Adipose tissue (tissue), 3 donors: Measurements from ENCODE around the gene ATP1A4. TPM values are rescaled to one million over a fixed set of nuclear protein-coding genes. Genes with fewer than 3 reads are reported as not detected.
"Not testable (repeated sequence)": the region's sequence is repeated elsewhere in the genome, so short reads cannot be mapped to it uniquely, and the experiment has no call there.

Experiments
- H3K27ac ChIP-seq: one replicate; pipeline ENCODE4 v1.5.1; 2013; ENCODE audit warnings: low read depth, low read length
- WGBS, 3 donors: extraction: QIAGEN DNeasy Blood & Tissue Kit; methylation state at CpG; one replicate each; pipeline ENCODE4 v1.1.7; 2013; 5-methylcytosine and 5-hydroxymethylcytosine counted together
- polyA plus RNA-seq, 3 donors: library from polyadenylated mRNA; stranded (reverse); fragments of 200-250 nt; gene quantifications; one replicate each; pipeline ENCODE4 v1.2.3, GENCODE V29; 2013
- donor health status: healthy with polysubstance abuse.
- donor health status: Bipolar disorder and iron deficiency.
- donor health status: healthy.

ATP1A4 gene
- polyA plus RNA-seq, 3 donors: 0.13 to 0.56 (median 0.54) TPM

DNA sequence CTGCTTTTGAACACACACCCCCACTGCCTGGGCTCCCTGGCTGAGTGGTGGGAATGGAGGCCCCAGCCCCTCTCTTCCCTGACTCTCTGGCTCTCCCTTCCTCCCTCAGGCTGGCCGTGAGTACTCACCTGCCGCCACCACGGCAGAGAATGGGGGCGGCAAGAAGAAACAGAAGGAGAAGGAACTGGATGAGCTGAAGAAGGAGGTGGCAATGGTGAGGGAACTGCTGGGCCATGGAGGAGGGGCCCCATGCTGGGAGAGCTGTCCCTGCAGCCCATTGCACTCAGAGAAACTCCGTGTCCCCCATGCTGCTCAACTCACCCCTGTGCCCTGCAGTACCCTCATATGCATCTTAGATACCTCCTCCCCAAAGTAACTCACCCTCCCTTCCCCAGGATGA lies 30.6 kb upstream of the ATP1A4 start:
- H3K27ac ChIP-seq: no peak overlapping the region

DNA sequence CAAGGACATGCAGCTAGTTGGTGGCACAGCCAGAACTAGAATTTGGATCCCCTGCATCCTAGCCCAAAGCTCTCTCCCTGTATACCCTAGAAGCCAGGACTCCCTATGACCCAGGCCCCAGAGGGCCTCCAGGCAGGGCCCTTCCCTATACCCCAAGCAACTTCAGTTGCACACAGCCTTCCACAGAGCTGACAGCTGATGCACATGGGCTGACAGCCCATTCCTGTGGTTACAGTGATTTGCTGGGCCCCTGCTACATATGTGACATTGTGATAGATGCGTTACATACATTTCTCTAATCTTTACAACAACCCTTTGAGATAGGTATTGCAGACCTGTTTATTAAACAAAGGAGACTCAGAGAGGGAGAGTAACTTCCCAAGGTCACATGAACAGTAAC lies 30.0 kb upstream of the ATP1A4 start:
- 69 to 88% (median 86%) methylated on average over 1 of the region's 1 CpG for WGBS, 3 donors
- no peak overlapping the region for H3K27ac ChIP-seq

More for the DNA sequence above, 30.6 kb upstream of the ATP1A4 start:
- 83 to 95% (median 88%) methylated on average over 5 of the region's 5 CpGs for WGBS, 3 donors

DNA sequence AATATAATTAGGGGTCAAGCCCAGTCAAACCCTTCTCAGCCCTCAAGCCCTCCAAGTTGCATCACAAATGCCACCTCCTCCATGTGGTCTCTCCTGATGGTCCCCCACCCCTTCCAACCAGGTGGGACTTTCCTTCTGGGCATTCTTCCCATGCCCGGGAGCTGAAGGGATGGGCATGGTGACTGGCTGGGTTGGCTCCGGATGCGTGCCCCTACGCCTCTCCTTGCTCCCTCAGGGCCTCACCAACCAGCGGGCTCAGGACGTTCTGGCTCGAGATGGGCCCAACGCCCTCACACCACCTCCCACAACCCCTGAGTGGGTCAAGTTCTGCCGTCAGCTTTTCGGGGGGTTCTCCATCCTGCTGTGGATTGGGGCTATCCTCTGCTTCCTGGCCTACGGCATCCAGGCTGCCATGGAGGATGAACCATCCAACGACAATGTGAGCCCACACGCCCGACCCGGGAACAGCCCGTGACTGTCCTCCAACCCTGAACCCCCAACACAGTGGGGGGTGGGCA lies 28.4 kb upstream of the ATP1A4 start:
- no peak overlapping the region for H3K27ac ChIP-seq
- 86 to 91% (median 87%) methylated on average over 16 of the region's 16 CpGs for WGBS, 3 donors

DNA sequence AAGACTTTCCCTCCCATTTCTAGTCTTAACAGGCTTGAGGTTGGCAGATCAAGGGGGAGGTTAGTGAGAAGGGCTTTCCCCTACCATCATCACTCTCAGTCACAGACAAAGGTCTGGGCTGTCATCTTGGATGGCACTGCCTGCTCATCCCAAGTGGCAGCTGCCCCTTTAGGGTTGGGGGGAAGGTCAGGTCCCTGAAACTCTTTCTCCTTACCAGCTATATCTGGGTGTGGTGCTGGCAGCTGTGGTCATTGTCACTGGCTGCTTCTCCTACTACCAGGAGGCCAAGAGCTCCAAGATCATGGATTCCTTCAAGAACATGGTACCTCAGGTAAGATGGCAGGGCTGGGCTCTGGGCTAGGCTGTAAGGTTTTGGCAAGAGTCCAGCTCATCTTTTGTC lies 27.7 kb upstream of the ATP1A4 start:
- H3K27ac ChIP-seq: no peak overlapping the region

DNA sequence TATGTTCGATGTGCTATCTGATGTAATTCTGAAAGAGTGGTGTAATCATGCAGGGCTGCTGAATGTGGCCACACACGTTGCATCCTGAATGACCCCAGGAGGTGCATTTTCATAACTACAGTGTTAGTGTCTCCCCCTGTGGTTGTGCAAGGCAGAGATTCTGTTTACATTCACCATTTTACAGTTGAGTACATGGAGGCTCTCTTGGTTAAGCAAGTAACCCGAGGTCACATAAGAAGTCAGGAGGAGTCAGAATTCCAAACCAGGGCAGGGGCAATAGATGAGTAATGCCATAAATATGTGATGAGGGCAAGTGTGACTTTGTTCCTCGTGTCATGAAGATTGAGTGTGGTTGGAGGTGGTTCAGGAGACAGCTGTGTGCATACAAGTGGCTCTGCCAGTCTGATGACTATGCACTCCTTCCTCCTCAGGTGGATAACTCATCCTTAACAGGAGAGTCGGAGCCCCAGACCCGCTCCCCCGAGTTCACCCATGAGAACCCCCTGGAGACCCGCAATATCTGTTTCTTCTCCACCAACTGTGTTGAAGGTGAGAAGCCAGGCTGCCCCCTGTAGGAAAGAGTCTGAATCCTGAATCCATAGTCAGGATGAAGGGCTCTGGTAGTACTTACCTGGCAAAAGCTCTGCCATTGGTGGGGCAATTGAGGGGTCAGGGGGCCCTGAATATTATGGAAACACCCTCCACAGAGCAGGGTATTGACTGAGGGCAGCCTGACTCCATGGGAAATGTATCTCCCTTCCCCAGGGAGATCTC lies 26.5 kb upstream of the ATP1A4 start:
- 61 to 79% (median 70%) methylated on average over 8 of the region's 8 CpGs for WGBS, 3 donors
- H3K27ac ChIP-seq: no peak overlapping the region

DNA sequence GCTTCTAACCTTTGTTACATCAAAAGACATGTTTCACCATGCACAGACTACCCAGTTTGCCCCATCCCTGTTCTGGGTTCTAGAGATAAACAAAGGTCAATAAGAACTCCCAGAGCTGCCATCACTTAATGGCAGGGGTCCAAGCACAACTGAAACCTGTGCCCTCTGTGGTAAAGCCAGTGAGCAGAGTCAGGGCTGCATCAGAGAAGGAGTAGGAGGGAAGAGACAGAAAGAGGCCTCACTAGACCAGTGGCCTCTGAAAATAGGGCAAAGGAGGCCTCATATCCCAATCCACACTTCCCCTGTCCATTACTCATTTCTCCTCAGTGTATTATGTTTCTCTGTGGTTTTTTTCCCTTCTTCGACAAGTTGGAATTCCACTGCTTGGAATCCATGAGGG lies 25.7 kb upstream of the ATP1A4 start:
- no peak overlapping the region for H3K27ac ChIP-seq
- WGBS, 3 donors: 77 to 93% (median 85%) methylated on average over 1 of the region's 1 CpG

DNA sequence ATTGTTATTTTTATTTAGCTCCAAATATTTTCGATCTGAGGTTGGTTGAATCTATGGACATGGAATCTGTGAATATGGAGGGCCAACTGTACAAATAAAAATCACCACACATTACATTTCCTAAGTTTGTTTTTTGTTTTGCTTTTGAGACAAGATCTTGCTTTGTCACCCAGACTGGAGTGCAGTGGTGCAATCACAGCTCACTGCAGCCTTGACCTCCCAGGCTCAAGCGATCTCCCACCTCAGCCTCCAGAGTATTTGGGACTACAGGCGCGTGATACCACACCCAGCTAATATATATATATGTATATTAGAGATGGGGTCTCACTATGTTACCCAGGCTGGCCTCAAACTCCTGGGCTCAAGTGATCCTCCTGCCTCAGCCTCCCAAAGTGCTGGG lies 25.1 kb upstream of the ATP1A4 start:
- 69 to 84% (median 72%) methylated on average over 4 of the region's 4 CpGs for WGBS, 3 donors
- not testable (repeated sequence) for H3K27ac ChIP-seq

DNA sequence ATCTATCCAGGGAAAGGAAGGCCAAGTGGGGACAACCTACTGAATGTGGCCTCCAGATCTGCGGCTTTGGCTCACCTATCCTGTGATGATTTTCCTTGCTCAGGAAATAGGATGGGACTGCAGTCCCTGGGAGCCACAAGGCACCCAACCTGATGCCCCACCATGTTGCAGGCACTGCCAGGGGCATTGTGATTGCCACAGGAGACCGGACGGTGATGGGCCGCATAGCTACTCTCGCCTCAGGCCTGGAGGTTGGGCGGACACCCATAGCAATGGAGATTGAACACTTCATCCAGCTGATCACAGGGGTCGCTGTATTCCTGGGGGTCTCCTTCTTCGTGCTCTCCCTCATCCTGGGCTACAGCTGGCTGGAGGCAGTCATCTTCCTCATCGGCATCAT lies 24.0 kb upstream of the ATP1A4 start:
- 94 to 97% (median 95%) methylated on average over 9 of the region's 9 CpGs for WGBS, 3 donors
- H3K27ac ChIP-seq: no peak overlapping the region

DNA sequence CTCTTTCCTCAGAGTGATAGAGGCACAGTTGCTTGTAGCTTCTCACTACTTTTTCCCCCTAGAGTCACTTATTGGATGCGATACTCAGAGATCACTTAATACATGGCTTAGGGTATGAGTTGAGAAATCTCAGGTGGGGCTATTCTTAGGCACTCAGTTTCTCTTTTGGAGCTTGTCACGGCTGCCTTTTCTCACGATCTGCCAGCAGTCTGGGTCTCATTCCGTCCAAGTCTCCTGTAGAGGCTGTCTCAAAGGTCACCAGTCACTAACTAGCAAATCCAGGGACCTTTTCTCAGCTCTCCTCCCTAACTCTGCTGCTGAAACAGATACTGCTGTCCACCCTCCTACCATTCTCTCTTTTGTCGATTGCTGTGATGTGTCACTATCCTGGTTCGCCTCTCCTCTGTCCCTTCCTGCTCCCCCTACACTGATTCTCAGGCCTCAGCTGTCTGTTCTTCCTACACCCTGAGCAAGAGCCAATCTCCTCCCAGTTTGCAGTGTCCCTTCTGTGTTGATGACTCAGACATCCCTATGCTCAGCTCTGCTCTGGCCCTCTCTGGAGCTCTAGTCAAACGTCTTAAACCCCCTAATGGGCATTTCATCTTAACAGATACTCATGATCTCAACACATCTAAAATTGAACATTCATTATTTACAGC lies 23.4 kb upstream of the ATP1A4 start:
- 51 to 62% (median 55%) methylated on average over 7 of the region's 7 CpGs for WGBS, 3 donors
- H3K27ac ChIP-seq: no peak overlapping the region

DNA sequence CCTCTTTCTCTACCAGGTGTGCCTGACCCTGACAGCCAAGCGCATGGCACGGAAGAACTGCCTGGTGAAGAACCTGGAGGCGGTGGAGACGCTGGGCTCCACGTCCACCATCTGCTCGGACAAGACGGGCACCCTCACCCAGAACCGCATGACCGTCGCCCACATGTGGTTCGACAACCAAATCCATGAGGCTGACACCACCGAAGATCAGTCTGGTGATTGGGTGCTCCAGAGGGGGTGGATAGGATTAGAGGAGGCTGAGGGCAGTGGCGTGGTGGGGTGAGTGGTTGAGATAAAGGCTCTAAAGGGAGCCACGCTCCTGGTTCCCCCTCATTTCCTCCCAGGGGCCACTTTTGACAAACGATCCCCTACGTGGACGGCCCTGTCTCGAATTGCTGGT lies 22.8 kb upstream of the ATP1A4 start:
- no peak overlapping the region for H3K27ac ChIP-seq
- WGBS, 3 donors: 86 to 92% (median 90%) methylated on average over 18 of the region's 18 CpGs

DNA sequence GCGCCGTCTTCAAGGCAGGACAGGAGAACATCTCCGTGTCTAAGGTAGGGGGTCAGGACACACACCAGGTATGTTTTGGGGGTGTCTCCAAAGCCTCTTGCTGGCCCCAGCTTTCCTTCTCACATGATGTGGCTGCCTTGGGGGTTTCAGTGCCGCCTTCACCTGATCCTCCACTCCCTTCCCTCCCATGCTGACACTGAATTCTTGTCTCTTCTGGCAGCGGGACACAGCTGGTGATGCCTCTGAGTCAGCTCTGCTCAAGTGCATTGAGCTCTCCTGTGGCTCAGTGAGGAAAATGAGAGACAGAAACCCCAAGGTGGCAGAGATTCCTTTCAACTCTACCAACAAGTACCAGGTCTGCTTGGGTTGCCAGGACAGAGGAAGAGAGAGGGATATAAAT lies 22.4 kb upstream of the ATP1A4 start:
- WGBS, 3 donors: 82 to 95% (median 86%) methylated on average over 5 of the region's 5 CpGs
- no peak overlapping the region for H3K27ac ChIP-seq

DNA sequence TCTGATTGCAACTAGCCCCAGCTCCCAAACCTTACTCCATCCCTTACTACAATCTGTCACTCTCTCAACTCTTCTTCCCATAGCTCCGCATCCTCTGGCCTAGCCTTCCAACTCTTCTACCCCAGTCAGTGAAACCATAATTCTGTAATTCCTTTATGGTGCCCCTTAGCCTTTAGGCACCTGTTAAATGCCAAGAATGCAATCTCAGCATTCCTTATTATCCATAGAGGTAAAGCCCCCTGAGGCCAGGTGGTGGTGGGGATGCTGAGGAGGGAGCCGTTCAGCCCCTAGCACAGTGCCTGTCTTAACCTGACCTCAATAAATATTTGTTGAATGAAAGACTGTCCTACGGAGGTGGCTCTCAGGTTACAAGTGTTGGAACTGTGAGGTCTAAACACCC lies 21.8 kb upstream of the ATP1A4 start:
- no peak overlapping the region for H3K27ac ChIP-seq
- WGBS, 3 donors: 65 to 90% (median 84%) methylated on average over 3 of the region's 3 CpGs

DNA sequence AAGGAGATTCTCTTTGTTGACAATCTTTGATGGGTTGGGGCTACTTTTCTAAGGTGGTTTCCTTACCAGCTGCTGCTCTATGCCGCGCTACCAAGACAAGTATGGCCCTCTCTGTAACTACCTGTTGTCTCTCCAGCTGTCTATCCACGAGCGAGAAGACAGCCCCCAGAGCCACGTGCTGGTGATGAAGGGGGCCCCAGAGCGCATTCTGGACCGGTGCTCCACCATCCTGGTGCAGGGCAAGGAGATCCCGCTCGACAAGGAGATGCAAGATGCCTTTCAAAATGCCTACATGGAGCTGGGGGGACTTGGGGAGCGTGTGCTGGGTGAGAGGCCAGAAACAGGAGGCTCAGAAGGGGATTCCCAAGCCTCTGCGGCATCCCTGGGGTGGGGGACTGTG lies 21.4 kb upstream of the ATP1A4 start:
- WGBS, 3 donors: 86 to 91% (median 89%) methylated on average over 11 of the region's 11 CpGs
- no peak overlapping the region for H3K27ac ChIP-seq

DNA sequence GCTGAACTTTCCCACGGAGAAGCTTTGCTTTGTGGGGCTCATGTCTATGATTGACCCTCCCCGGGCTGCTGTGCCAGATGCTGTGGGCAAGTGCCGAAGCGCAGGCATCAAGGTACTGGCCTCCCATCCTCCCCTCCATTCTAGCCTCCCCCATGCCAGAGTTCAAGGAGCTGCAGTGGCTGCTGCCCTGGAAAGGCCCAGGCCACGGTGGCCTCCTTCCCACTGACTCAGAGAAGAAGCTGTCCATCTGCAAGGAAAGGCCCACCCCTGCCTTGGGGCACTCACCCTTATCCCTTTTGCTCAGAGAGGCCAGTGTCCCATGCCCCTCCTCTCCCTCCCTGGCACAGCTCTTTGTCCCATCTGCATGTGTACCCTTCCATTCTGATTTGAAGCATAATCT lies 20.9 kb upstream of the ATP1A4 start:
- 81 to 89% (median 89%) methylated on average over 5 of the region's 5 CpGs for WGBS, 3 donors
- no peak overlapping the region for H3K27ac ChIP-seq

DNA sequence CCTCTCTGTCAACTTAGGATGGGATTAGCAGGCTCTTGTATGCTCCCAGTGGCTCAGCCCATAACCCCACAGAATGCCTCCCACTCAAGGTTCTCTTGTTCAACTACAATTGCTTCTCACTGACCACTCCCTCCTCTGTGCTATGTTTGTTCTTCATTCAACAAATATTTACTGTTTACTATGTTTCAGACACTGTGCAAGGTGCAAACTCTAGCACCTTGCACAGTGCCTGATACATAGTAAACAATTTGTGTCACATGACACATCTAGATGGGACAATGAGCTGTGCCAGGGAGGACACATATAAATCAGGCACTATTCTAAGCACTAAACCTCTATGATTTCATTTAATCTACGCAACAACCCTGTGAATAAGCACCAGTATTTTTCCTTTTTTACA lies 20.5 kb upstream of the ATP1A4 start:
- H3K27ac ChIP-seq: no peak overlapping the region
- 93 to 99% (median 97%) methylated on average over 1 of the region's 1 CpG for WGBS, 3 donors

DNA sequence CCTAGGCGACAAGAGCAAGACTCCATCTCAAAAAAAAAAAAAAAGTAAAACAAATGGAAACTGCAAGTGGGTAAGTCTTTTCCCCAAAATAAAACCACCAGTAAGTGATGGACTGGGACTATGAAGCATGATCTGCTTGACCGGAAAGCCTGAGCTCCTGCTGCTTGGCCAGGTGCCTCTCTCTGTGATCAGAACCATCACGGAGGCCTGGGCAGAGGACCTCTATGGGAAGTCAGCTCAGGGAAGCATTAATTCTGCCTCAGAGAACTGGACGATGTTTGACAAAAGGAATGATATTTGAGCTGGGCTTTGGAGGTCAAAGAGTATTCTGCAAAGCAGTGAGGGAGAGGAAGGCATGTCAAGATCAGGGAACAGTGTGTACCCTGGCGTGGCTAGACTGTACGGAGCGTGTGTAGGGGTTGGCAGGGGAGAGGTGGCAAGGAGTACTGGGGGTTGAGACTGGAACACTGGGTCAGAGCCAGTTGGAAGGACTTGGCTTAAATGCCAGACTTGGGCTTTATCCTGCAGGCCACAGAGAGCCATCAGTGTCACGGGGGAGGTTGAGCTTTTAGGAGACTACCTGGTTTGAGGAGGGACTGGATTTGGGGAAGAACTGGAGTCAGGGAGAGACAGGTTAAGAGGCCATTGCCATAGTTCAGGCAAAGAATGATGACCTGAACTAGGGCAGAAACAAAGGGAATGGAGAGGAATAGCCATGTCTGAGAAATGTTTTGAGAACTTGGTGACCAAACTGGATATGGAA lies 19.4 kb upstream of the ATP1A4 start:
- no peak overlapping the region for H3K27ac ChIP-seq
- WGBS, 3 donors: 75 to 82% (median 79%) methylated on average over 8 of the region's 8 CpGs

DNA sequence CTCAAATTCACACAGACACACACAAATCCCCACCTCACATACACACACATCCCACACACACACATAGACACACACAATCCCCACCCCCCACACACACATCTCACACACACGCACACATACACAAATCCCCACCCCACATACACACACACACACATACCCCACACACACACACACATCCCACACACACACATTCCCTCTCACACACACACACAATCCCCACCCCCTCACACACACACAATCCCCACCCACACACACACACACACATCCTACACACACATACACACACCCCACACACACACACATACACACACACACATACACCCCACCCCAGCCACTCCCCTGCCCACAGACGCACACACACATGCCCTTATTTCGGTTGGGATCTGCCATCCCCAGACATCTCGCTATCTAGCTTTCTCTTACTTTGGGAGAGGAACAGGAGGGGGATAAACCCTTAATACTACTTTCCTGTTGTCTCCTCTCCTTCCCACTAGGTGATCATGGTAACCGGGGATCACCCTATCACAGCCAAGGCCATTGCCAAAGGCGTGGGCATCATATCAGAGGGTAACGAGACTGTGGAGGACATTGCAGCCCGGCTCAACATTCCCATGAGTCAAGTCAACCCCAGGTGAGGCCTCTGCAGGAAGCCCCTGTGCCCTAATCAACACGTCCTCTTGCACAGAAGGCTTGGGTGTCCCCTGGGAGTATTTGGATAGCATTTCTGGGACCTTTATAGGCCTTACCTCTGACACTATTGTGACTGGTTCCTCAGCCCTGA lies 17.2 kb upstream of the ATP1A4 start:
- 80 to 89% (median 86%) methylated on average over 9 of the region's 9 CpGs for WGBS, 3 donors
- no peak overlapping the region for H3K27ac ChIP-seq

DNA sequence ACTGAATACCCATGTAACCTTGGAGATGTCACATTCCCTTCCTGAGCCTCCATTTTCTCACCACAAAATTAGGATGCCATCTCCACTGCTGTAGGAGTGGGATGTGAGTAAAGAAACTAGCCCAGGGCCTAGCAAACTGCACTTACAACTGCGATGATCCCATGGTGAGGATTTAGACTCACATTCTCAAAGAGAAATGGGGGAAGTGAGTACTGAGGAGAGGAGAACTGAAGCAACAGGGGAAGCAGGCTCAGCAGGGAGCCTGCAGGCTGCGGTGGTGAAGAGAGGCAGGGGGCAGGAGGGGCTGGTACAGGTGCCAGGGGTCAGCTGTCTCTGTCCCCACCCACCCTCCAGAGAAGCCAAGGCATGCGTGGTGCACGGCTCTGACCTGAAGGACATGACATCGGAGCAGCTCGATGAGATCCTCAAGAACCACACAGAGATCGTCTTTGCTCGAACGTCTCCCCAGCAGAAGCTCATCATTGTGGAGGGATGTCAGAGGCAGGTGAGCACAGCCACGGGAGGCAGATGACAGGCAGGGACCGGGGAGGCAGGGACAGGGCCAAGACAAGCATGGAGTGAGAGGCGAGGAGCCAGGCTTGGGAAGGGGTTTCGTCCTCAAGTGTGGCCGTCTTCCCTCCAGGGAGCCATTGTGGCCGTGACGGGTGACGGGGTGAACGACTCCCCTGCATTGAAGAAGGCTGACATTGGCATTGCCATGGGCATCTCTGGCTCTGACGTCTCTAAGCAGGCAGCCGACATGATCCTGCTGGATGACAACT lies 16.4 kb upstream of the ATP1A4 start:
- H3K27ac ChIP-seq: no peak overlapping the region
- 80 to 86% (median 84%) methylated on average over 20 of the region's 20 CpGs for WGBS, 3 donors
